ENCODE data around the gene RNGTT. TPM values are rescaled to one million over a fixed set of nuclear protein-coding genes. Genes with fewer than 3 reads are reported as not detected.

RNGTT gene
- total RNA-seq, 1 donor from 2014 or later: 12.3 TPM

DNA sequence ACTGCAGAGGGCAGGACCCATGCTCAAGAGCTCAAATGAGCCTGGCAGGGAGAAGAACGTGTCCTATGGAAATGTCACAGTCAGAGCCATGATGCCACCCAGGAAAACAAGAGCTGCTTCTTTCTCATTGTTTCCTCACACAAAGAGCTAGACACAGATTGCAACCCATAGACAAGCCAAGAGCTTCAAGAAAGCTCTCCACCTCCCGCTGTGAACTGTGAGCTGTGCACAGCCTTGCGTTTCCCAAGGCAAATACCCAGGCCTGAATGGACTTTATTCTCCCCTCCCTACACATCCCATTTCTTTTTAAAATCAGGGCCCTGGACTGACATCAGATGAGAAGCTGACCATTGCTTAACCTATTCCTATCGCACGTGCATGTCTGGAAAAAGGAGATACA, 388.8 kb downstream of the RNGTT start:
- intact Hi-C loops (cut with DNase I): no loop called here
- no peaks in the 10 kb centered on the region for H3K4me1 ChIP-seq
- no peak for DNase-seq
- no peak overlapping the region for H3K4me3 ChIP-seq
- H3K27me3 ChIP-seq: no peaks in the 10 kb centered on the region
- no peak overlapping the region for H3K27ac ChIP-seq
- H3K36me3 ChIP-seq: no peaks in the 10 kb centered on the region
- no peak for ATAC-seq
- no peaks in the 10 kb centered on the region for H3K9me3 ChIP-seq
- TF ChIP-seq, protein P1, sequence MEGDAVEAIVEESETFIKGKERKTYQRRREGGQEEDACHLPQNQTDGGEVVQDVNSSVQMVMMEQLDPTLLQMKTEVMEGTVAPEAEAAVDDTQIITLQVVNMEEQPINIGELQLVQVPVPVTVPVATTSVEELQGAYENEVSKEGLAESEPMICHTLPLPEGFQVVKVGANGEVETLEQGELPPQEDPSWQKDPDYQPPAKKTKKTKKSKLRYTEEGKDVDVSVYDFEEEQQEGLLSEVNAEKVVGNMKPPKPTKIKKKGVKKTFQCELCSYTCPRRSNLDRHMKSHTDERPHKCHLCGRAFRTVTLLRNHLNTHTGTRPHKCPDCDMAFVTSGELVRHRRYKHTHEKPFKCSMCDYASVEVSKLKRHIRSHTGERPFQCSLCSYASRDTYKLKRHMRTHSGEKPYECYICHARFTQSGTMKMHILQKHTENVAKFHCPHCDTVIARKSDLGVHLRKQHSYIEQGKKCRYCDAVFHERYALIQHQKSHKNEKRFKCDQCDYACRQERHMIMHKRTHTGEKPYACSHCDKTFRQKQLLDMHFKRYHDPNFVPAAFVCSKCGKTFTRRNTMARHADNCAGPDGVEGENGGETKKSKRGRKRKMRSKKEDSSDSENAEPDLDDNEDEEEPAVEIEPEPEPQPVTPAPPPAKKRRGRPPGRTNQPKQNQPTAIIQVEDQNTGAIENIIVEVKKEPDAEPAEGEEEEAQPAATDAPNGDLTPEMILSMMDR (IDR thresholded peaks at IDR 0.05): no peak

DNA sequence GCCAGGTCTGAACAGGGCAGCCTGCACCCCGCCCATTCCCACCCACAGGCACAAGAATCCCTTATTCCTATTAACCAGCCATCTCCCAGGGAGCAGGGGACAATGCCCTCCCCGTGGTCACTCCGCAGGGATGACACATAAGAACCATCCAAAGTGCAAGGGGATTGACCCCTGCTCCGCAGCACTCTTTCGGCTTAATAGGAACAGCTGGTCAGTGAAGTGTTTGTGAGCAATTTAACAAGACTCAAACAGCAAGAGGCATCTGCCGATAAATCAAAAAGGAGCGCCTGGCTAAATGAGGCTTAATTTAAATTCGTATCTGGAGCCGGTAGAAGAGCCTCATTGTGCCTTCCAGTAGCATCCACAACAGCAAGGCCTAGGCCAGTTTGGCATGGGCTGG, 389.4 kb downstream of the RNGTT start:
- intact Hi-C loops (cut with DNase I): no loop called here
- DNase-seq: no peak
- no peaks in the 10 kb centered on the region for H3K36me3 ChIP-seq
- H3K27me3 ChIP-seq: no peaks in the 10 kb centered on the region
- TF ChIP-seq, protein P1 (IDR thresholded peaks at IDR 0.05): no peak
- ATAC-seq: no peak
- H3K4me1 ChIP-seq: no peaks in the 10 kb centered on the region
- H3K27ac ChIP-seq: no peak overlapping the region
- no peak overlapping the region for H3K4me3 ChIP-seq
- H3K9me3 ChIP-seq: no peaks in the 10 kb centered on the region

DNA sequence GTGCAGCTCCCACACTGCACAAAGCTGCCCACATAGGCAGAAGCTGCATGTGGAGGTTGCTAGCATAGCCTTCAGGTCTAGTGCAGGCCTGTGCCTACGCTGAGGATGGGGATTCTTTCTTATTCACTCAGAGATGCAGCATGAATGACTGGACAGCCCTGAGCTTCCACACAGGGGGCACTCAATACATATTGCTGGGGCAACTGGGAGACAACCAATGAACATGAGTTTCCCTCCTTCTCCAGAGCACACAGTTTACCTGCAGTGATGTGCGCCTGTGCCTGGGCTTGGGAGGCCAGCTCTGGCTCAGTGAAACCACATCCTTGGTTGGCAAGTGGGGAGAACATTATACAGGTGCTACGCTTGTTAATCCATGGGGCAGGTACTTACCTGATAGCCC, 389.9 kb downstream of the RNGTT start:
- intact Hi-C loops (cut with DNase I): no loop called here
- no peak for DNase-seq
- Histone ChIP-seq H3K27me3 (no peaks in the 10 kb centered on the region), H3K9me3 (no peaks in the 10 kb centered on the region), H3K4me3 (no peak overlapping the region), H3K36me3 (no peaks in the 10 kb centered on the region), H3K27ac (no peak overlapping the region), H3K4me1 (no peaks in the 10 kb centered on the region)
- TF ChIP-seq, protein P1 (IDR thresholded peaks at IDR 0.05): no peak
- no peak for ATAC-seq

DNA sequence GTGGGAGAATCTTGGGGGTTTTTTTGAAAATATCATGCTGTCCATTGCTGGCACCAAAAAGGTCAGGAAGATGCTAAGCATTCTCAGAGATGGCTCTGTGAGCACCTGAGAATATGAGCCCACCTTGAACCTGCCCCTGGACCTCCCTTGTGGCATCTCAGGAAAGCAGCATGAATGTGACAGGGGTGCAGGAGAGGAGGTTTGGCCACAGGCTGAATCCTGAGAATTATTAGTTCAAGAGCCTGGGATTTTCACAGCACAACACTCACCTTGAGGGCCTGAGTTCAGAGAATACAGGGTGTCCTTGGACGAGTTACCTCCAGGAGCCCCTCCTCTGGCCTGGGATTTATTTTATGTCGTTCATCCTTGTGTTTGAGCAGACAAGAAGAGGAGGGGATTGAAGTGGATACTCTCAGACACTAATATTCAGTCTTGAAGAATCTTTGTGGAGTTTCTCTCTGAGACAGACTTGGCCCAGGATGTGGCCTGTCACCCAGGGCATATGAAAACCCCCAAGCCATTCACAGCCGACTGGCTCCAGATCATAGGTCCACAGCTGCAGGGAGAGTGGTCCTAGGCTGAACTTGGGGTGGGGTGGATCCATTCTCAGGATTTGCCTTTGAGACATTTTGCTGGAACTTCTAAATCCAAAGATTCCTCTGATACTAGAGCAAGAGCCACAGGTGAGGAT, 390.8 kb downstream of the RNGTT start:
- TF ChIP-seq, protein P1 (IDR thresholded peaks at IDR 0.05): no peak
- ATAC-seq: no peak

DNA sequence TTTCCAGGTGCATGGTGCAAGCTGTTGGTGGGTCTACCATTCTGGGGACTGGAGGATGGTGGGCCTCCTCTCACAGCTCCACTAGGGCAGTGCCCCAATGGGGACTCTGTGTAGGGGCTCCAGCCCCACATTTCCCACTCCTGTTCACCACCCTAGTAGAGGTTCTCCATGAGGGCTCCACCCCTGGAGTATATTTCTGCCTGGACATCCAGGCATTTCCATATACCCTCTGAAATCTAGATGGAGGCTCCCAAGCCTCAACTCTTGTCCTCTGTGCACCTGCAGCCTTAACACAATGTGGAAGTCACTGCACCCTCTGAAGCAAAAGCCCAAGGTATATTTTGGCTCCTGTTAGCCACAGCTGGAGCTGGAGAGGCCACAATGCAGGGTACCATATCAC, 393.5 kb downstream of the RNGTT start:
- H3K36me3 ChIP-seq: no peaks in the 10 kb centered on the region
- TF ChIP-seq, protein P1 (IDR thresholded peaks at IDR 0.05): no peak
- DNase-seq (no peak), ATAC-seq (no peak)
- intact Hi-C loops (cut with DNase I): no loop called here
- H3K4me1 ChIP-seq: no peaks in the 10 kb centered on the region
- H3K9me3 ChIP-seq: no peaks in the 10 kb centered on the region
- no peak overlapping the region for H3K4me3 ChIP-seq
- H3K27ac ChIP-seq: no peak overlapping the region
- H3K27me3 ChIP-seq: no peaks in the 10 kb centered on the region

More for the DNA sequence above, 390.8 kb downstream of the RNGTT start:
- no peak overlapping the region for H3K27ac ChIP-seq
- H3K27me3 ChIP-seq: no peaks in the 10 kb centered on the region
- H3K36me3 ChIP-seq: no peaks in the 10 kb centered on the region
- no peaks in the 10 kb centered on the region for H3K9me3 ChIP-seq
- H3K4me3 ChIP-seq: no peak overlapping the region
- no peaks in the 10 kb centered on the region for H3K4me1 ChIP-seq
- intact Hi-C loops (cut with DNase I): no loop called here
- no peak for DNase-seq

DNA sequence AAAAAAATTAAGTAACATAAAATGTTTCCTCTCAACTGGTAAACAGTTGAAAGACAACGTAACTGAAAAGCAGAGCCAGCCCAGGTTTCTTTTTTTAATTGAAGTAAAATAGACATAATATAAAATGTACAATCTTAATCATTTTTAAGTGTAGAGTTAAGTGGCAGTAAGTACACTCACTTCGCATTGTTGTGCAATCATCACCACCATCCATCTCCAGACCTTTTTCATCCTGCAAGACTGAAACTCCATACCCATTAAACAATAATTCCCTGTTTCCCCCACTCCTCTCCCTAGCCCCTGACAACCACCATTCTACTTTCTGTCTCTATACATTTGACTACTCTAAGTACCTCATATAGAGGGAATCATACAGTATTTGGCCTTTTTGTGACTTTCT, 395.7 kb downstream of the RNGTT start:
- H3K27me3 ChIP-seq: no peaks in the 10 kb centered on the region
- ATAC-seq (no peak), DNase-seq (no peak)
- H3K27ac ChIP-seq: no peak overlapping the region
- intact Hi-C loops (cut with DNase I): no loop called here
- no peaks in the 10 kb centered on the region for H3K9me3 ChIP-seq
- no peak overlapping the region for H3K4me3 ChIP-seq
- no peaks in the 10 kb centered on the region for H3K36me3 ChIP-seq
- H3K4me1 ChIP-seq: no peaks in the 10 kb centered on the region
- TF ChIP-seq, protein P1 (IDR thresholded peaks at IDR 0.05): no peak
